GM12878 (cell line): ENCODE measurements around the gene ISCU.

Source experiments
- CBX3 ChIP-seq: fragments of 200-600 bp; sonication (generic); IDR thresholded peaks from 2 replicates; pipeline ENCODE4 v1.6.1; 2016; ENCODE audit warnings: low read depth, borderline replicate concordance
- CHD1 ChIP-seq: IDR thresholded peaks from 2 replicates; pipeline ENCODE4 v1.6.1; 2012; ENCODE audit warnings: low read depth, low read length, improper control_type of control experiment
- CTCF ChIP-seq, 3 experiments: IDR thresholded peaks in 2 of 3; conservative IDR thresholded peaks in 1 of 3; 2 replicates each; pipeline ENCODE4 v1.5.1; 2011; ENCODE audit warnings: low read depth in 3 of 3, low read length in 3 of 3, mild to moderate bottlenecking in 3 of 3, control low read depth in 2 of 3, moderate library complexity in 2 of 3, inconsistent platforms in 1 of 3, mixed read lengths in 1 of 3; ENCODE audit not compliant: control insufficient read depth in 2 of 3, insufficient read depth in 1 of 3; ENCODE audit errors: extremely low read depth in 1 of 3
- EED ChIP-seq: sonication (generic); IDR thresholded peaks from 2 replicates; pipeline ENCODE4 v1.6.1; 2016; ENCODE audit warnings: antibody characterized with exemption, low read depth
- NFXL1 ChIP-seq: fragments of 450-650 bp; IDR thresholded peaks from 2 replicates; pipeline ENCODE4 v1.6.1; 2017; ENCODE audit warnings: antibody characterized with exemption, mild to moderate bottlenecking, borderline replicate concordance
- NR2C2 ChIP-seq: IDR thresholded peaks from 2 replicates; pipeline ENCODE4 v1.6.1; 2011; ENCODE audit warnings: borderline replicate concordance, low read depth; ENCODE audit not compliant: control insufficient read depth, insufficient read length
- POLR2A ChIP-seq: IDR thresholded peaks from 2 replicates; pipeline ENCODE4 v1.6.1; 2011; ENCODE audit warnings: low read depth, mild to moderate bottlenecking, low read length
- SIX5 ChIP-seq: IDR thresholded peaks from 2 replicates; pipeline ENCODE4 v1.6.1; 2011; ENCODE audit warnings: mild to moderate bottlenecking, low read depth, low read length, moderate library complexity; ENCODE audit not compliant: severe bottlenecking
- TCF7 ChIP-seq: IDR thresholded peaks from 2 replicates; pipeline ENCODE4 v1.6.1; 2014; ENCODE audit warnings: antibody characterized with exemption, borderline replicate concordance
- ZNF207 ChIP-seq: fragments of 450-650 bp; IDR thresholded peaks from 2 replicates; pipeline ENCODE4 v1.6.1; 2014; ENCODE audit warnings: antibody characterized with exemption, mild to moderate bottlenecking, borderline replicate concordance

- no peak for TF ChIP-seq CTCF (IDR thresholded peaks at IDR 0.05 in 2 of 3, conservative IDR thresholded peaks at IDR 0.05 in 1 of 3; ENCODE audit: control insufficient read depth in 2 of 3, extremely low read depth in 1 of 3, insufficient read depth in 1 of 3, low read depth in 3 of 3, low read length in 3 of 3)
- TF ChIP-seq POLR2A, result no peak
- no peak for TF ChIP-seq TCF7
- TF ChIP-seq NFXL1, result no peak
- TF ChIP-seq EED, result no peak
- no peak for TF ChIP-seq ZNF207
- TF ChIP-seq CHD1, result no peak
- no peak for TF ChIP-seq SIX5
- TF ChIP-seq CBX3, result no peak
- TF ChIP-seq NR2C2, result no peak
These were observed 34.6 kb downstream of the ISCU start for GRCh38 chr12:108596854-108597558.
